Keratinocyte (primary cell): ENCODE results near the gene GBA3. TPM values are rescaled to one million over a fixed set of nuclear protein-coding genes. Genes with fewer than 3 reads are reported as not detected.

Source experiments
- DNase-seq: peaks from one replicate; pipeline ENCODE4 v3.0.0-alpha.2; 2011; ENCODE audit warnings: low read depth, missing footprints, low spot score
- FAIRE-seq: peaks from 2 replicates; lab custom pipeline; 2011; peaks lifted over from hg19 to GRCh38; lab: Jason Lieb, UNC
- H2AFZ ChIP-seq: 2 replicates; pipeline ENCODE4 v1.6.0; 2012; ENCODE audit warnings: low read length, control low read depth, inconsistent platforms; ENCODE audit not compliant: control insufficient read depth
- H3K27ac ChIP-seq: 2 replicates; pipeline ENCODE4 v1.5.1; 2011; ENCODE audit warnings: low read length; ENCODE audit not compliant: control insufficient read depth, insufficient read depth
- H3K27me3 ChIP-seq: 3 replicates; pipeline ENCODE4 v1.6.0; 2011; ENCODE audit warnings: low read length; ENCODE audit not compliant: control insufficient read depth, insufficient read depth; ENCODE audit errors: extremely low read depth
- H3K36me3 ChIP-seq, 2 experiments: 2 replicates in 1 of 2; 3 replicates in 1 of 2; pipeline ENCODE4 v1.5.1; 2011; ENCODE audit warnings: low read length in 2 of 2, mild to moderate bottlenecking in 1 of 2; ENCODE audit not compliant: control insufficient read depth in 2 of 2, insufficient read depth in 2 of 2; ENCODE audit errors: extremely low read depth in 1 of 2
- H3K4me1 ChIP-seq: 3 replicates; pipeline ENCODE4 v1.5.1; 2011; ENCODE audit warnings: low read length; ENCODE audit not compliant: control insufficient read depth, insufficient read depth; ENCODE audit errors: extremely low read depth
- H3K4me2 ChIP-seq: 3 replicates; pipeline ENCODE4 v1.6.0; 2011; ENCODE audit warnings: low read depth, low read length; ENCODE audit not compliant: control insufficient read depth, insufficient read depth; ENCODE audit errors: extremely low read depth
- H3K4me3 ChIP-seq, 3 experiments: fragments of 200-600 bp in 1 of 3; sonication (generic) in 1 of 3; 2 replicates in 2 of 3; 3 replicates in 1 of 3; pipeline ENCODE4 v1.5.1; 2011 to 2016; ENCODE audit warnings: low read length in 3 of 3, mild to moderate bottlenecking in 3 of 3, control low read depth in 2 of 3, inconsistent platforms in 1 of 3, low read depth in 1 of 3, mixed read lengths in 1 of 3, mixed run types in 1 of 3, moderate library complexity in 1 of 3; ENCODE audit not compliant: control insufficient read depth in 2 of 3, insufficient read depth in 2 of 3; ENCODE audit errors: extremely low read depth in 1 of 3
- H3K79me2 ChIP-seq: 2 replicates; pipeline ENCODE4 v1.6.0; 2012; ENCODE audit warnings: low read length; ENCODE audit not compliant: control insufficient read depth, insufficient read depth
- H3K9ac ChIP-seq: 3 replicates; pipeline ENCODE4 v1.6.0; 2011; ENCODE audit warnings: low read length; ENCODE audit not compliant: control insufficient read depth, insufficient read depth; ENCODE audit errors: extremely low read depth
- H3K9me1 ChIP-seq: 3 replicates; pipeline ENCODE4 v1.6.0; 2011; ENCODE audit warnings: low read length; ENCODE audit not compliant: control insufficient read depth, insufficient read depth; ENCODE audit errors: extremely low read depth
- H3K9me3 ChIP-seq: 2 replicates; pipeline ENCODE4 v1.5.1; 2012; ENCODE audit warnings: low read depth, low read length; ENCODE audit not compliant: control insufficient read depth
- H4K20me1 ChIP-seq: 3 replicates; pipeline ENCODE4 v1.6.0; 2011; ENCODE audit warnings: low read length; ENCODE audit not compliant: control insufficient read depth, insufficient read depth; ENCODE audit errors: extremely low read depth
- EZH2 ChIP-seq: IDR thresholded peaks from one replicate; pipeline ENCODE4 v1.6.1; 2012; ENCODE audit warnings: inconsistent platforms, mild to moderate bottlenecking, low read length, moderate library complexity
- dilution Hi-C: fragments of 300-500 bp; cut with MboI; formaldehyde crosslinking; loops from one replicate; pipeline ENCODE4 v1.7.0; 2020; ENCODE audit warnings: low sequenced_read_pairs; ENCODE audit not compliant: extremely low pct_ligation_motif_present
- polyA plus RNA-seq, 5 experiments: library from polyadenylated mRNA; depleted of rRNA in 3 of 5; stranded (reverse) in 3 of 5; stranded (forward) in 1 of 5; unstranded in 1 of 5; fragments of >200 nt; gene quantifications; 1 replicate in 1 of 5; 2 replicates in 3 of 5; 3 replicates in 1 of 5; pipeline versions ENCODE4 v1.2.1 to v1.2.3, GENCODE V29; 2011 to 2012; ENCODE audit warnings: missing spikeins in 2 of 5, low read depth in 1 of 5, low replicate concordance in 1 of 5
- TF ChIP-seq, protein P1 (sequence below), 3 experiments: IDR thresholded peaks in 1 of 3; conservative IDR thresholded peaks in 1 of 3; optimal IDR thresholded peaks in 1 of 3; 2 replicates in 2 of 3; 3 replicates in 1 of 3; pipeline versions ENCODE3 to v1.5.1; 2011; ENCODE audit warnings: low read length in 3 of 3, mild to moderate bottlenecking in 3 of 3, moderate library complexity in 2 of 3, control low read depth in 1 of 3, inconsistent platforms in 1 of 3; ENCODE audit not compliant: insufficient read depth in 2 of 3; ENCODE audit errors: extremely low read depth in 1 of 3

The GBA3 gene
- polyA plus RNA-seq, 1 donor (not counting 4 experiments of a cell fraction or from before 2014, with no cell fraction given): not detected

DNA sequence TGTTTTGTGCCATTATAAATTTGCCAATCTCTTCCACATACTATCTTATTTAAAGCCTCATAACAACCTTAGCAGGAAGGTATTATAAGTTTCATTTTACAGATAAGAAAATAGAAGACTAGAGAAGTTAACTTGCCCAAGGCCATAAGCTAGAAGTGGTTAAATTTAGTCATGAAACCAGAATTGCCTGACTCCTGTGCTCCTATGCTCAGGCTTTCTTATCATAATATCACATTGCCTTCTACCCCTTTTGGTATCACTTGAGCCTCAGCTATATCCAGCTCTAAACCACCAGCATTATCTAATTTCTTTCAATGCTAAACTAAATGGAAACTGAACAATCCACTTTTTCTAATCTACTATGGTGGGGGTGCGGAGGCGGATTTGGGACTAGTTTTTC is 164.7 kb downstream of the GBA3 start:
- Histone ChIP-seq H3K27ac (no peak overlapping the region), H3K9ac (no peak overlapping the region), H3K79me2 (no peaks in the 10 kb centered on the region), H3K4me2 (no peak overlapping the region), H3K27me3 (no peaks in the 10 kb centered on the region), H2AFZ (no peak overlapping the region), H3K9me1 (no peaks in the 10 kb centered on the region), H3K4me1 (no peaks in the 10 kb centered on the region), H3K36me3 (no peaks in the 10 kb centered on the region), H3K4me3 (no peak overlapping the region), H4K20me1 (no peaks in the 10 kb centered on the region), H3K9me3 (no peaks in the 10 kb centered on the region)
- FAIRE-seq (no peak), DNase-seq (no peak)
- TF ChIP-seq, protein P1, sequence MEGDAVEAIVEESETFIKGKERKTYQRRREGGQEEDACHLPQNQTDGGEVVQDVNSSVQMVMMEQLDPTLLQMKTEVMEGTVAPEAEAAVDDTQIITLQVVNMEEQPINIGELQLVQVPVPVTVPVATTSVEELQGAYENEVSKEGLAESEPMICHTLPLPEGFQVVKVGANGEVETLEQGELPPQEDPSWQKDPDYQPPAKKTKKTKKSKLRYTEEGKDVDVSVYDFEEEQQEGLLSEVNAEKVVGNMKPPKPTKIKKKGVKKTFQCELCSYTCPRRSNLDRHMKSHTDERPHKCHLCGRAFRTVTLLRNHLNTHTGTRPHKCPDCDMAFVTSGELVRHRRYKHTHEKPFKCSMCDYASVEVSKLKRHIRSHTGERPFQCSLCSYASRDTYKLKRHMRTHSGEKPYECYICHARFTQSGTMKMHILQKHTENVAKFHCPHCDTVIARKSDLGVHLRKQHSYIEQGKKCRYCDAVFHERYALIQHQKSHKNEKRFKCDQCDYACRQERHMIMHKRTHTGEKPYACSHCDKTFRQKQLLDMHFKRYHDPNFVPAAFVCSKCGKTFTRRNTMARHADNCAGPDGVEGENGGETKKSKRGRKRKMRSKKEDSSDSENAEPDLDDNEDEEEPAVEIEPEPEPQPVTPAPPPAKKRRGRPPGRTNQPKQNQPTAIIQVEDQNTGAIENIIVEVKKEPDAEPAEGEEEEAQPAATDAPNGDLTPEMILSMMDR (optimal IDR thresholded peaks at IDR 0.05 in 1 of 3, IDR thresholded peaks at IDR 0.05 in 1 of 3, conservative IDR thresholded peaks at IDR 0.05 in 1 of 3; ENCODE audit: extremely low read depth in 1 of 3, insufficient read depth in 2 of 3, low read length in 3 of 3): no peak
- TF ChIP-seq EZH2: no peak
- dilution Hi-C loops: no loop called here

DNA sequence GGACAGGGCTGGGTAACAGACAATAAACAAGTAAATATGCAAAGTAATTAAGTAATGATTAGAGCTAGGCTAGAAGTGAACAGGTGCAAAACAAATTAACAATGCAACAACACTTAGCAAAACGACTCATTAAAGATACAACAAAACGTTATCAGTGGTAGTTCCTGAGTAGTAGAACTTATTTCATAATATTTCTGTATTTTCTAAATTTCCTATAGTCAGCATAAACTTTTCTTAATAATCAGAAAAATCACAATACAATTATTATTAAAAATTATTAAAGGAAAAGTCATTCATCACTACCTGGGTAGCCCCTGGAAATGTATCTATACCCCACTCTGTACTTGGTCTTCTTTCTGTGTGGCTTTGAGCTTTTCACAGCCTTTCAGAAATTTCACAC is 166.6 kb downstream of the GBA3 start:
- TF ChIP-seq, protein P1 (optimal IDR thresholded peaks at IDR 0.05 in 1 of 3, IDR thresholded peaks at IDR 0.05 in 1 of 3, conservative IDR thresholded peaks at IDR 0.05 in 1 of 3; ENCODE audit: extremely low read depth in 1 of 3, insufficient read depth in 2 of 3, low read length in 3 of 3): no peak
- no peak for TF ChIP-seq EZH2
- dilution Hi-C loops: no loop called here
- no peak overlapping the region for H3K4me2 ChIP-seq
- H2AFZ ChIP-seq: no peak overlapping the region
- H3K9me1 ChIP-seq: no peaks in the 10 kb centered on the region
- no peaks in the 10 kb centered on the region for H3K4me1 ChIP-seq
- FAIRE-seq (no peak), DNase-seq (no peak)
- no peak overlapping the region for H3K27ac ChIP-seq
- no peaks in the 10 kb centered on the region for H3K9me3 ChIP-seq
- H3K27me3 ChIP-seq: no peaks in the 10 kb centered on the region
- H4K20me1 ChIP-seq: no peaks in the 10 kb centered on the region
- H3K9ac ChIP-seq: no peak overlapping the region
- H3K79me2 ChIP-seq: no peaks in the 10 kb centered on the region
- H3K36me3 ChIP-seq: no peaks in the 10 kb centered on the region
- no peak overlapping the region for H3K4me3 ChIP-seq

Other genes starting within 250 kb of the GBA3 start
- 35.1 to 38.7 TPM (median 36.4 TPM) in 3 replicates for gene ADGRA3, start 176.9 kb upstream of the GBA3 start, polyA plus RNA-seq